HG03095 (cell line): ENCODE results near the gene HOXD3.

Experiments
- ATAC-seq: cut with Tn5 transposase; IDR thresholded peaks from one replicate; pipeline ENCODE4 v1.9.1; 2021; ENCODE audit warnings: moderate library complexity; ENCODE audit not compliant: unreplicated experiment

Gene HOXD3

DNA sequence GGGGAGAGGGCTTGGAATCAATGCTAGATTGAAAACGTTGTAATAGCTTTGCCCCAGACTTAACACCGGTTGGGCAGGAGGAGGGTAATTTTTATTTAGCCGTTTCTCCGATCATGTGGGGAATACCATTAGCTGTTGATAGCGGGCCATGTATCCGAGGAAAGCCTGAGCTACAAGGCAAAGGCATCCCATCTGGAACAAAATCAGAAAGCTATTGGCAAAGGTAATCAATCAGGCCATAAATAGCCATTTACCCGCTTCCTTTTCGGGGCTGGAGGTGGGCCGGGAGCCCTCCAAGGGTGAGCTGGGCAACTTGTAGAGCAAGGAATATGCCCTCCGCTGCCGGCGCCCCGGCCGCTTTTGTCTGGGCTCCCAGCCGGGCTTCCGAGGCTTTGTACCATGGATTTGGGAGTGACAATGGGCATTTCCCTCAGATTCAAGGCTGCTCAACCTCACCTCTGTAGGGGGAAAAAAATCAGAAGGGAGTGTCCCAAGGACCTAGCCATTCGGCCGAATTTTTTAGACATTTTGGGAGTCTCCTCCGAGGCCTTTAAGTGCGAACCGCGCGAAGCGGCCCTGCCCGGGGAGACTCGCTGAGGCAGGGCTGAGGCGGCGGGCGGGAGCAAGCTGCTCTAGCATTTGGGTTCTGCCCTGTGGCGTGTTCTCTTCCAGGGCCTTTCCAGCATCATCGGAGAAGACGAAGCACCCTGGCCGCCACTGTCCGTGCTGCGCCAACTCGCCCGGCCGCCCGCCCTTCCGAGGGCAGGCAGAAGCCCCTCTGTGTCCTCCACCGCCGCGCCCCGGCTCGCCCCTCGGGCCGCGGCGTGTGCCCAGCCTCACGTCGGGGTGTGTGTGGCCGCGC, 35.7 kb upstream of the HOXD3 start:
- ATAC-seq, result no peak

DNA sequence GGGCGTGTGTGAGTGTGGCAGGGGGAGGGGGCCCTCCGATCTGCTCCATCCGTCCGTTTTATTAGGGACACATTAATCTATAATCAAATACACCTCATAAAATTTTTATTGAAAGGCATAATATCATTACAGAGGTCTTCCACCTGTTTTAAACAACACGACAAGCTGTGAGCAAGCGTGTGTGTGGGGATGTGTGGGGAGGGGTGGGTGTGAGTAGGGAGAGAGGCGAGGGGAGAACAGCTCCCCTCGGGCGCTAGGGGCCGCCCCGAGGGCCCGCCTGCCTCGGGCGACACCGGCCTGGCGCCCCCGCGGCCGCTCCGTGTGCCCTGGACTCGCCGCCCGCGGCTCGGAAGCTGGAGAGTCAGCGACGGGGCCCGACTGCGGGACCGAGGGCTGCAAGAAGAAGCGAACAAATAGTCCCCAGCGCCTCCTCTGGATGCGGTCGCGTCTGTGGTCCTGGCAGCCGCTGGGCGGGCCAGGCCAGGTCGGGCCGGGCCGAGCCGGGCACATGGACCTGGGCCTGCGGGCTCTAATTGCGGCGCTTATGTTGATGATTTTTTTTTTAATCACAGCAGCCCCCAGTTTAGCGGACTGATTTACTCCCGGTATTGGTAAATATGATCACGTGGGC, 34.9 kb upstream of the HOXD3 start:
- no peak for ATAC-seq

DNA sequence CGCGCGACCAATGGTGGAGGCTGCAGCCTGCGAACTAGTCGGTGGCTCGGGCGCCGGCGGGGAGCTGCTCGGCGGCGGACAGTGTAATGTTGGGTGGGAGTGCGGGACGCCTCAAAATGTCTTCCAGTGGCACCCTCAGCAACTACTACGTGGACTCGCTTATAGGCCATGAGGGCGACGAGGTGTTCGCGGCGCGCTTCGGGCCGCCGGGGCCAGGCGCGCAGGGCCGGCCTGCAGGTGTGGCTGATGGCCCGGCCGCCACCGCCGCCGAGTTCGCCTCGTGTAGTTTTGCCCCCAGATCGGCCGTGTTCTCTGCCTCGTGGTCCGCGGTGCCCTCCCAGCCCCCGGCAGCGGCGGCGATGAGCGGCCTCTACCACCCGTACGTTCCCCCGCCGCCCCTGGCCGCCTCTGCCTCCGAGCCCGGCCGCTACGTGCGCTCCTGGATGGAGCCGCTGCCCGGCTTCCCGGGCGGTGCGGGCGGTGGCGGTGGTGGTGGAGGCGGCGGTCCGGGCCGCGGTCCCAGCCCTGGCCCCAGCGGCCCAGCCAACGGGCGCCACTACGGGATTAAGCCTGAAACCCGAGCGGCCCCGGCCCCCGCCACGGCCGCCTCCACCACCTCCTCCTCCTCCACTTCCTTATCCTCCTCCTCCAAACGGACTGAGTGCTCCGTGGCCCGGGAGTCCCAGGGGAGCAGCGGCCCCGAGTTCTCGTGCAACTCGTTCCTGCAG, 34.3 kb upstream of the HOXD3 start, which contains the start of gene HOXD9:
TSS of gene HOXD9 (plus strand) at position 37 of the 728 bp plus-strand sequence. CDS start at position 87, 50 bp downstream.
- no peak for ATAC-seq

- no peak for ATAC-seq
These were observed 33.5 kb upstream of the HOXD3 start for GRCh38 chr2:176123411-176124109.

GRCh38 chr2:176124110-176124946, 32.8 kb upstream of the HOXD3 start:
- ATAC-seq, result no peak

DNA sequence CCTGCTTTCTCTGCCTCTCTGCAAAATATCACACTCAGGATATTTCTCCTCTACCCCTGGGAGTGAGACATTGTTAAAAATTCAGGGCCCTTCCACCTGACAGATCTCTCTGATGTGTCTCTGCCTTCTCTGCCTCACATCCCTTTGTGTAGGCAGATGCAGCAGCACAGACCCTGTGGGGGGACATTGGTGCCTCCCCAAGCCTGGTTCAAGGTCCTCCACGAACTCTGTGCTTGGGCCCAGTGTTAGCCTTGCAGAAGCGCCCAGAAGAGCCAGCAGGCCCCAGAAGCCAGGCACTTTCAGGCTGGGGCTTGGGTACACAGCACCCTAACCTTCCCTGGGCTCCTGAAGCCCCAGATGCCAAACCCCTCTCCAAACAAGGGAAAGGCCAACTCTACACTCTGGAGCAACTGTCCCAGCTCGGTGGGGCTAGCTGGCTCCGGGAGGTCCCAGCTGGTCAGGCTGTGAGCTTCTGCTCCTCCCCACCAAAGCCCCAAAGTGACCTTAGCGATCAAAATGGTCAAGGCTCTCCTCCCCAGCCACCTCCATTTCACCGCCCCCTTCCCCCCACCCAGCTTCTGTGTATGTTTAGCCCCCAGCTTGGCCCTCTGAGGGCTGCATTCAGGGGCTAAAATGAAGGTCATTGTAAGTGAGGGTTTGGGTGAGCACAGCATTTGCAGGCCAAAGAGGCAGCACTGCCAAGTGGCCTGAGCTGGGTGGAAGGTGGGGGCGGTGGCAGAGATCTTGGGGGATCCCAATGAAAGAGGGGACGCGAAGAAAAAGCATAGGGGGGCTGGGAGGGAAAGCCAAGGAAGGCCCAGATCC, 31.9 kb upstream of the HOXD3 start:
- ATAC-seq, result no peak

DNA sequence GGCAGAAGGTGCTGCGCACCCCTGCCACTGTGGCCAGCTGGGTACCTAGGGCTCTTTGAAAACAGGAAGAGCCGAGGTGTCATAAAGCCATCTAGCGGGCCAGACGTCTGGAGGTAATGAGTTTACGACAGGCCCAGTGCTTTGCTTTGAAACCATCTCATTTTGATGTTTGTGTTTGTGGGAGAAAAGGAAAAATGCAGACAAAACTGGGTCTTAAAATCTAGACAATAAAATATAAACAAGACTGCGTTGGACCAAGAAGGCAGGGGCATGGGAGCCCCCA, 31.4 kb upstream of the HOXD3 start:
- ATAC-seq, result no peak

DNA sequence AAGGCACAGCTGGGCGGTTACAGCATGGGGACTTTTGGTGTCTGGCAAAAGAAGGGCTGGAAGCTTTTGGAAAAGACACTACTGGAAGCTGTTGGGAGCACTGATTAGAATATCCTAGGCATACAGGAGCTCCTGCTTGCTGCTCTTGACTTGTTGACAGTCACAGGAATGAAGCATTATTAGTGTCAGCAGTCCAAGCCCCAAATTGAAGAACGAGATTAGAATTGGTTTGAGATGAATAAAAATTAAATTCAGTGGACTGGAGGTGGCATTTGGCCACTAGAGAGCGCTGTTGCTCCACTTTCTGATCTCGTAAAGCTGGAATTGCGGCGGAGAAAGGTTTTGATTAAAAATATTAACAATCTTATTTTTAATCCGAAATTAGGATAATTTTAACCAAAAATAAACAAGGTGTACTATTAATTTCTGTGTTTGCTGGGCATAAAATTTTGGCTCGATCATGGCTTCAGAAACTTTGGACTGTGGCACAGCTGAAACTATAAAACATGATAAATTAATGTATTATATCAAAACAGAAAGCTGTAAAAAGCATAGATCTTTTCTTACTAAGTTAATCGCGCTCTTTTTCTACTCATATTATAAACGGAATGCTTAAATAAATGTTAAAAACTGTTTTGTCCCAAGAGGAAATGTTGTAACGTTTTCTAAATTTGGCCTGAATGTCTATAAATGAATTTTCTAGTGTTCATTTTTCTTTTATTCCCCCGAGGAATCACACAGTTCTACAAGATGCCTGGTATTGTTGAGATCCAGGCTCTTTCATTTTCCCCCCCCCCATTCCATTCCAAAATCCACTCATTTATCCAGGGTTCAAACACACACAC, 30.0 kb upstream of the HOXD3 start:
- ATAC-seq, result no peak

DNA sequence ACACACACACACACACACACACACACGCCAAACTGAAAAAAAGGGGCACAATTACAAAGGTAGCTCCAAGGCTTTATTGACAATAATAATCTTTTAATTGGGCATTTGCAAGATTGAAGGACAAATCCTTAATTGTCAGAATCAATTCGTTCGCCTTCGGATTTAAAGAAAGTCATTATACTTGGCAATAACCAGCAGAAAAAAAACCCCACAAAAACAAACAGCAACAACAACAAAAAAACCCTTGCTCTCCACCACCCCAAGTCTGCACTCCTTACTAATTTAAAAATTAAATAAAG, 29.4 kb upstream of the HOXD3 start:
- no peak for ATAC-seq

DNA sequence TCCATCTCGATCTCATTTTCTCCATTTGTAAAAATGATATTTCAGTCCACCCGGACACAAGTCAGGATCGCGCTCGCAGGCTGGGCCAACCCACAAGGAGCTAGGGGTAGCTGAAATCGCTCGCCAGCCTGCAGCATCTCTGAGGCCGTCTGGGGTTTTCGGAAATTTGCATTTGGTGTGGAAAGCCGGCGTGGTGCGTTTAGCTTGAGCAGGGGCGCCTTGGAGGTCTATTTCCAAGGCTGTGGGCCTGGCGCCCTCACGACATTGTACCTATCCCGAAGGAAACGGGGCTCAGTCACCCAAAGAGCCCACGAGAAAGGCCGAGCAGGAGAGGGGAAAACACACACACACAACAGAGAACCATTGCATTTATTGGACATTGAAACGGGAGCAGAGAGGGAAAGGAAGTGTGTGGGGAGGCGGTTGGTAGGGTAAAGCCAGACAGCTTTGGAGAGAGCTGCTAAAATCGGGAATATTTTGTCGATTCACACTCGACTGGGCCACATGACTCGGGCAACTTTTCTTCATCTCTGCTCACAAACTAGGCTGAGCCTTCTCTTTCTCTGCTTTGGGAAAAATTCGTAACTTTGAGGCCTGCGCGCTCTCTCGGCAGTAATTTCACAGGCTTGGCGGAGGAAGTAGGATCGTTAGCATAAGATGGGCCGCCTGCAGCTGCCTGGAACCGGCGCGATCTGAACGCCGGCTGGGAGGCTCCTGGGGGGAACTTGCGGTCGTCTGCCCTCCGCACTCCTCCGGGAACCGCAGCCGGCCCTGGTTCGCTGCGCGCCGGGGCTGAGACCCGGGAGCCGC, 28.7 kb upstream of the HOXD3 start:
- no peak for ATAC-seq

DNA sequence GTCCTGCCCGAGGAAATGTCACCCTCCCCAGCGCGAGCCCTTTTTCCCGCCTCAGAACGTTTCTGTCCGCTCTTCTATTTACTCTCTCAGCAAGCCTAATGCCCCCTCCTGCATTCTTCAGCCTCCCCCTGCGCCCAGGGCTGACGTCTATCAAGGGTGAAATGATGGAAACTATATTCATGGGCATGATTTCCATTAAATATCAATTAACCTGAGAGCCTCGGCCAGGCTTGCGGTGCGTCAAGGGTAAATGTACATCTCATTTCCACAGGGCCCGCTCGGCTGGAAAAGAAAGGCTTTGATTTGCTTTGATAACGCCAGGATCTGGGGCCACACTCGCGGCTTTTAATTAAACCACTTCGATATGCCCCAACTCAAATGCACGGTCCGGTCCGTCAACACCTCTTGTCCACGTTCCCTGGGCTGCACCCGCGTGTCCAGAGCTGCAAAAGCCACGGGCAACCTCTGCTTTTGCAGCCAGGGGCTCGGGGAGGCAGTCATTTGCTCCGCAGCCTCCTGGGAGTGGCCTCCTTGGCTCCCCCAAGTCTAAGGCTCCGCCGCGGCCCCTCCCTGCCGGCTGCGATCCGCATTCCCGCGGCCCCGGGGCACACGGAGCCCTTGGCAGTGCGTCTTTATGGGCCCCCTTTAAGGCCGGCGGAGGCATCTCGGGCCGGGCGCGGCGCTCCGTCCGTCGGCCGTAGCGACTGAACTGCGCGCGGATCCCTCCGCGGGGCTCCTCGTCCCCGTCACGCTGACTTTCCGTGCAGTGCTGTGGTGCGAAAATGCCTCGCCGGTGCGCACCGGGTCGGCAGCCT, 27.9 kb upstream of the HOXD3 start, which contains the start of gene HOXD8:
TSS of gene HOXD8 (plus strand) at position 724 of the 815 bp plus-strand sequence. CDS start 662 bp downstream, outside the sequence.
- no peak for ATAC-seq

DNA sequence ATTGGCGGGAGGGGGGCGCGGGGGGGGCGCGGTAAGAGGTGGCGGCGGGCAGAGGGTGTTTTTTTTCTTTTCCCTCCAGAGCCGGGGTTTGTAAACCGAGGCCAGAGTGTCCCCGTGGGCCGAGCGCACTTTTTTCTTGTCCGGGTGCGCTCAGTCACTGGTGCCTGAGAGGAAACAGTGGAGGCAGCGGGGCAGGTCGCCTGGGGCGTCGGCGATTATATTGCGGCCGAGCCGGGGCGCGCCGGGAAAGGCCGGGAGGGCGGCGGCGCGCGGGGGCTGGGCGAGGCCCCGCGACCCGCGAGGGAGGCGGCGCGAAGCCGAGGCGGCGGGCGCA, 27.3 kb upstream of the HOXD3 start:
- no peak for ATAC-seq

- ATAC-seq, result no peak
These were observed 26.8 kb upstream of the HOXD3 start for GRCh38 chr2:176130147-176130956.

- no peak for ATAC-seq
These were observed 25.9 kb upstream of the HOXD3 start for GRCh38 chr2:176130957-176131847.

- no peak for ATAC-seq
These were observed 25.3 kb upstream of the HOXD3 start for GRCh38 chr2:176131848-176132158.
